BE2C (cell line): ENCODE measurements around the gene NTHL1.

Experiments used
- DNase-seq: peaks from one replicate; pipeline ENCODE4 v3.0.0-alpha.2; 2020
- H3K27me3 ChIP-seq: fragments of 250-450 bp; sonication (Bioruptor Pico); 2 replicates; pipeline ENCODE4 v1.5.1; 2020; ENCODE audit warnings: mild to moderate bottlenecking
- H3K36me3 ChIP-seq: fragments of 250-450 bp; sonication (Bioruptor Pico); 2 replicates; pipeline ENCODE4 v1.5.1; 2020; ENCODE audit warnings: mild to moderate bottlenecking
- H3K4me1 ChIP-seq: fragments of 250-450 bp; sonication (Bioruptor Pico); 2 replicates; pipeline ENCODE4 v1.5.1; 2020
- H3K4me3 ChIP-seq: 2 replicates; pipeline ENCODE4 v1.5.1; 2011; ENCODE audit warnings: low read depth, low read length
- H3K9me3 ChIP-seq: fragments of 250-450 bp; sonication (Bioruptor Pico); 2 replicates; pipeline ENCODE4 v1.5.1; 2020
- CTCF ChIP-seq: IDR thresholded peaks from 2 replicates; pipeline ENCODE4 v1.5.1; 2012; ENCODE audit warnings: mild to moderate bottlenecking, low read depth, low read length

Gene NTHL1

GRCh38 chr16:2039274-2040031 lies 8.2 kb downstream of the NTHL1 start:
- Histone ChIP-seq H3K9me3 (no peaks in the 10 kb centered on the region), H3K36me3 (peaks cover 11% of the 10 kb centered on the region), H3K4me1 (peaks cover 37% of the 10 kb centered on the region), H3K27me3 (no peaks in the 10 kb centered on the region), H3K4me3 (no peak overlapping the region)
- TF ChIP-seq CTCF = no peak
- DNase-seq = peak; percentile 68

DNA sequence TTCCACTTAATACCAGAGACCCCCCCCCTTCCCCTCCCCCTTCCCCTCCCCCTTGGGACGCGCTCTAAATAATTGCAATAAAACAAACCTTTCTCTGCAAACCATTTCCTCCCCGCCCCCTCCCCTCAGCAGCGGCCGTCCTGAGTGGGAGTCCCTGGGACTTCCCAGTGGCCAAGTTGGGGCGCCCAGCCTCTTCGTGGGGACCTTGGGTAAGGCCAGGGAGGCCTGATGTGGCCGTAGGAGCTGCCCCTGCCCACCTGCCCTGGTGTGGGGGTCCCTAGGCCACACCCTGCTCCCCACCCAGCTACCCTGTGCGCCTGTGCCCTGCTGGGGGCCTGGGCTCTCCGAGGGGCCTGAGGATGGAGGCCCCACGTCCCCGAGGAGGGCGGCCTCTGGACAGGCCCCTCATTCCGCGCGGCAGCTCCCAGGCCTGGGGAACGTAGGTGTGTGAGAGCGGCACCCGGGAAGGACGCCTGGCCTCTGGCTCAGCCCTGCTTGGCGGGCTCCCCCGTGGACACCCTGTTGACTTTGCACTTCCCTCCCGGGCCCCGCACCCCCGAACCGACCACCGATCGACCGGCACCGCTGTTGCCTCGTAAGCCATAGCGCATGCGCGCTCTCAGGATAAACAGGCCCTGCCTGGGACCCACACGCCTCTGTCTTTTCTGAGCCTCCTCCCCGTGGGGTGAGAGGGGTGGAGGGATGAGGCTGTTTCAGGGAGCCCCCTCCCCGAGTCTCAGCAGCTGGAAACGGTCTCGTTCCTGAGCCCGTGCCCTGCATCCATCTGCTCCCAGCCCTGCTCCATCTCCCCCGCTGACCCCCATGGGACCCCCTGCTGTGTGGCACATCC lies 9.0 kb downstream of the NTHL1 start:
- peaks cover 41% of the 10 kb centered on the region for H3K4me1 ChIP-seq
- TF ChIP-seq CTCF = no peak
- DNase-seq = peak; percentile 19
- H3K36me3 ChIP-seq = peaks cover 5% of the 10 kb centered on the region; the same call in 1 of the 2 replicates
- H3K4me3 ChIP-seq = no peak overlapping the region
- no peaks in the 10 kb centered on the region for H3K9me3 ChIP-seq
- no peaks in the 10 kb centered on the region for H3K27me3 ChIP-seq

DNA sequence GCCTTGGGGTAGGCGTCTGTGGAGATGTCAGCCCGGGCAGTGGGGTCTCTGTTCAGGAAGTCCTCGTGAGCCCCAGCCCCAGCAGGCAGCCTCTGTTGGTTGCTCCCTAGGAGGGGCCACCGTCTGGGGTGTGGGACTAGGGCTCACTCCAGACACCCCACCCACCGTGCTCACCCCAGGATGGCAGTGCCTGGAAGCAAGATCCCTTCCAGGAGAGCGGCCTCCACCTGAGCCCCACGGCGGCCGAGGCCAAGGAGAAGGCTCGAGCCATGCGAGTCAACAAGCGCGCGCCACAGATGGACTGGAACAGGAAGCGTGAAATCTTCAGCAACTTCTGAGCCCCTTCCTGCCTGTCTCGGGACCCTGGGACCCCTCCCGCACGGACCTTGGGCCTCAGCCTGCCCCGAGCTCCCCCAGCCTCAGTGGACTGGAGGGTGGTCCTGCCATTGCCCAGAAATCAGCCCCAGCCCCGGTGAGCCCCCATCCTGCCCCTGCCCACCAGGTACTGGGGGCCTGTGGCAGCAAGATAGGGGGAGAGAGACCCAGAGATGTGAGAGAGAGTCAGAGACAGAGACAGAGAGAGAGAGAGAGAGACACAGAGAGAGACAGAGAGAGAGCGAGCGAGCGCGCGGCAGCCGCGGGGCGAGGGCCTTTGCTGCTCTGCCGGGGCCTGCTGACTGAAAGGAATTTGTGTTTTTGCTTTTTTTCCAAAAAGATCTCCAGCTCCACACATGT lies 9.8 kb downstream of the NTHL1 start:
- H3K4me1 ChIP-seq = peaks cover 45% of the 10 kb centered on the region
- no peaks in the 10 kb centered on the region for H3K36me3 ChIP-seq
- no peaks in the 10 kb centered on the region for H3K27me3 ChIP-seq

DNA sequence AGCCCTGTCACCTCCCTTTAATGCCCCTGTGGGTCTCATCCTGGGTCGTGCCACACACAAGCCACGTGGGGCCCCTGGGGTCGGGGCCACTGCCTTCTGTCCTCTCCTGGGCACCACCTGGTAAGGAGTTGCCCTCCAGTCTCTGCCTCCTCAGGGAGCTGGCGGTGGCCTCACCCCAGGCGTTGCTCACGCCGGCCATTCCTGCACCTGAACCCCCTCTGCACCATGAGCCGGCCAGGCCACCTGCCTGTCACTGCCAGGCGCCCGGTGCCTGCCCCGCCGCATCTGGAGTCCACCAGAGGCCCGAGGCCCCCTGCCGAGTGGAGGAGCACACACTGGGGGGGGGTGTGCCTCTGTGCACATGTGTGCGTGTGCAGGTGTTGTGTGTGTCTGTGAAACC lies 10.5 kb downstream of the NTHL1 start:
- no peak for TF ChIP-seq CTCF
- H3K9me3 ChIP-seq = no peaks in the 10 kb centered on the region
- no peaks in the 10 kb centered on the region for H3K36me3 ChIP-seq
- no peak for DNase-seq
- H3K27me3 ChIP-seq = no peaks in the 10 kb centered on the region
- H3K4me3 ChIP-seq = no peak overlapping the region
- H3K4me1 ChIP-seq = peaks cover 45% of the 10 kb centered on the region

More for the DNA sequence above, 9.8 kb downstream of the NTHL1 start:
- TF ChIP-seq CTCF = no peak
- peak; percentile 16 for DNase-seq
- H3K4me3 ChIP-seq = no peak overlapping the region
- no peaks in the 10 kb centered on the region for H3K9me3 ChIP-seq

DNA sequence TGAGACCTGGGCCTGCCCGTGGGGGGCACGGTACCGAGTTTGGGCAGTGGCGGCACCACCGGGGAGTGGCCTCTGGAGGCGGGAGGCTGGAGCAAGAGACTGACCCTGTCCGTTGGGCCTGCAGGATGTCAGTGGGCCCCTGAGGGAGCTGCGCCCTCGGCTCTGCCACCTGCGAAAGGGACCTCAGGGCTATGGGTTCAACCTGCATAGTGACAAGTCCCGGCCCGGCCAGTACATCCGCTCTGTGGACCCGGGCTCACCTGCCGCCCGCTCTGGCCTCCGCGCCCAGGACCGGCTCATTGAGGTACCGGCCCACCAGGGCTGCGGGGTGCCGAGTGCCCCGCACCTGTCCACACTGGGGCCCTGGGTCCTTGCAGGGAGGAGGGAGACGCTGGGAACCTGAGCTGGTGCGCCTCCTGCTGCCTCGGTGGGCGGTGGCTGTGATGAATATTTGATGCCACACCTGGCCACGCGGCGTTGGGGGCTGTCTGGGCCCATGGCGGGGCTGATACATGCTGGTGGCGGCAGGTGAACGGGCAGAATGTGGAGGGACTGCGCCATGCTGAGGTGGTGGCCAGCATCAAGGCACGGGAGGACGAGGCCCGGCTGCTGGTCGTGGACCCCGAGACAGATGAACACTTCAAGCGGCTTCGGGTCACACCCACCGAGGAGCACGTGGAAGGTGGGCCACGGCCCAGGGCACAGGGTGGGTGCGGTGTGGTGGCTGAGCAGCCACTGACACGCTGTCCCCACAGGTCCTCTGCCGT lies 11.3 kb downstream of the NTHL1 start:
- H3K4me3 ChIP-seq = no peak overlapping the region
- no peak for TF ChIP-seq CTCF
- no peaks in the 10 kb centered on the region for H3K9me3 ChIP-seq
- DNase-seq = no peak
- no peaks in the 10 kb centered on the region for H3K36me3 ChIP-seq
- H3K27me3 ChIP-seq = no peaks in the 10 kb centered on the region
- H3K4me1 ChIP-seq = peaks cover 45% of the 10 kb centered on the region
